Sigmoid colon (tissue), 7 donors: Measurements from ENCODE around the gene SLC49A4. TPM values are rescaled to one million over a fixed set of nuclear protein-coding genes. Genes with fewer than 3 reads are reported as not detected.

ENCODE experiments used
- DNase-seq: peaks from one replicate; pipeline ENCODE4 v3.0.0-alpha.2; 2019
- H3K27ac ChIP-seq, 4 donors: fragments of 200-600 bp; sonication (generic); one replicate each; pipeline ENCODE4 v1.5.1; 2016 to 2019; ENCODE audit warnings: mild to moderate bottlenecking in 1 of 4
- H3K27me3 ChIP-seq, 3 donors: fragments of 200-600 bp; sonication (generic); one replicate each; pipeline ENCODE4 v1.5.1; 2019; ENCODE audit warnings: mild to moderate bottlenecking in 1 of 3
- H3K36me3 ChIP-seq, 4 donors: fragments of 200-600 bp; sonication (generic); one replicate each; pipeline ENCODE4 v1.5.1; 2016 to 2019
- H3K4me1 ChIP-seq, 4 donors: fragments of 200-600 bp; sonication (generic); one replicate each; pipeline ENCODE4 v1.5.1; 2017 to 2019
- H3K4me3 ChIP-seq, 4 donors: fragments of 200-600 bp; sonication (generic); one replicate each; pipeline ENCODE4 v1.5.1; 2017 to 2019; ENCODE audit warnings: mild to moderate bottlenecking in 2 of 4, moderate library complexity in 1 of 4
- H3K9me3 ChIP-seq, 4 donors: fragments of 200-600 bp in 3 of 4; sonication (generic) in 3 of 4; one replicate each; pipeline versions ENCODE4 v1.5.1 to v1.6.1; 2013 to 2019
- CTCF ChIP-seq, 4 experiments: fragments of 450-650 bp in 3 of 4; fragments of 200-600 bp in 1 of 4; IDR thresholded peaks; one replicate each; pipeline ENCODE4 v1.5.1; 2016 to 2019; ENCODE audit warnings: antibody characterized with exemption in 4 of 4, mild to moderate bottlenecking in 3 of 4, moderate library complexity in 2 of 4
- EP300 ChIP-seq, 4 donors: sonication (generic); formaldehyde crosslinking; IDR thresholded peaks; one replicate each; pipeline ENCODE4 v1.6.1; 2017; ENCODE audit warnings: antibody characterized with exemption in 4 of 4
- POLR2A ChIP-seq, 2 donors: fragments of 450-650 bp; IDR thresholded peaks; one replicate each; pipeline ENCODE4 v1.6.1; 2016; ENCODE audit warnings: antibody characterized with exemption in 2 of 2, mild to moderate bottlenecking in 2 of 2, moderate library complexity in 2 of 2
- POLR2AphosphoS5 ChIP-seq, 4 donors: sonication (generic); formaldehyde crosslinking; IDR thresholded peaks; one replicate each; pipeline ENCODE4 v1.6.1; 2017; ENCODE audit warnings: antibody characterized with exemption in 4 of 4
- WGBS, 2 donors: extraction: QIAGEN DNeasy Blood & Tissue Kit; methylation state at CpG; one replicate each; pipeline ENCODE4 v1.1.7; 2013; 5-methylcytosine and 5-hydroxymethylcytosine counted together
- intact Hi-C: fragments of 100-400 bp; cut with DNase I; formaldehyde crosslinking; loops from one replicate; pipeline ENCODE4 v1.15.1; 2023
- polyA plus RNA-seq, 3 donors: library from polyadenylated mRNA; stranded (reverse); fragments of 200-250 nt; gene quantifications; one replicate each; pipeline ENCODE4 v1.2.3, GENCODE V29; 2013
- total RNA-seq, 4 donors: library from RNA; depleted of rRNA; stranded (reverse); fragments of >200 nt; gene quantifications; one replicate each; pipeline ENCODE4 v1.1.0, GENCODE V29; 2016
- donor health status: healthy with polysubstance abuse.
- donor health status: Bipolar disorder and iron deficiency.
- donor health status: healthy.

Gene SLC49A4
- total and polyA plus RNA-seq, 7 donors = 3.0 to 20.6 (median 15.0) TPM

- no peaks in the 10 kb centered on the region for H3K9me3 ChIP-seq
- peaks cover 0 to 40% (median 3%) of the 10 kb centered on the region in 4 donors for H3K36me3 ChIP-seq
- H3K4me1 ChIP-seq = no peaks in the 10 kb centered on the region
- intact Hi-C loops = no loop called here
- H3K27me3 ChIP-seq = no peaks in the 10 kb centered on the region
- no peak for DNase-seq
- H3K4me3 ChIP-seq = no peak overlapping the region
- no peak overlapping the region for H3K27ac ChIP-seq
- no peak for TF ChIP-seq POLR2A (IDR thresholded peaks at IDR 0.05)
Measured at GRCh38 chr3:122868322-122868721, 73.5 kb downstream of the SLC49A4 start.

- H3K4me3 ChIP-seq = no peak overlapping the region
- WGBS, 2 donors = 91 to 95% methylated on average over 9 of the region's 9 CpGs
- no peak overlapping the region for H3K27ac ChIP-seq
- intact Hi-C loops = no loop called here
- H3K27me3 ChIP-seq = no peaks in the 10 kb centered on the region
- peaks cover 0 to 23% (median 3%) of the 10 kb centered on the region in 4 donors for H3K36me3 ChIP-seq
- TF ChIP-seq CTCF (IDR thresholded peaks at IDR 0.05) = no peak
- no peak for TF ChIP-seq POLR2AphosphoS5 (IDR thresholded peaks at IDR 0.05)
- no peak for TF ChIP-seq POLR2A (IDR thresholded peaks at IDR 0.05)
- TF ChIP-seq EP300 (IDR thresholded peaks at IDR 0.05) = no peak
- no peaks in the 10 kb centered on the region for H3K4me1 ChIP-seq
- no peaks in the 10 kb centered on the region for H3K9me3 ChIP-seq
- DNase-seq = no peak
Measured at GRCh38 chr3:122873741-122874515, 79.1 kb downstream of the SLC49A4 start.

- Histone ChIP-seq H3K27me3 (no peaks in the 10 kb centered on the region), H3K4me1 (no peaks in the 10 kb centered on the region), H3K36me3 (peaks cover 0 to 34% (median 3%) of the 10 kb centered on the region in 4 donors), H3K4me3 (no peak overlapping the region), H3K9me3 (no peaks in the 10 kb centered on the region), H3K27ac (no peak overlapping the region)
- intact Hi-C loops = no loop called here
- DNase-seq = no peak
- TF ChIP-seq POLR2AphosphoS5 (IDR thresholded peaks at IDR 0.05) (no peak), CTCF (IDR thresholded peaks at IDR 0.05) (no peak), POLR2A (IDR thresholded peaks at IDR 0.05) (no peak), EP300 (IDR thresholded peaks at IDR 0.05) (no peak)
Measured at GRCh38 chr3:122875547-122876127, 80.8 kb downstream of the SLC49A4 start.

GRCh38 chr3:122880173-122880572, 85.3 kb downstream of the SLC49A4 start:
- peaks cover 0 to 15% (median 2%) of the 10 kb centered on the region in 4 donors for H3K36me3 ChIP-seq

More at GRCh38 chr3:122880173-122880572, 85.3 kb downstream of the SLC49A4 start:
- Histone ChIP-seq H3K4me1 (no peaks in the 10 kb centered on the region), H3K9me3 (no peaks in the 10 kb centered on the region), H3K27me3 (no peaks in the 10 kb centered on the region), H3K27ac (no peak overlapping the region), H3K4me3 (no peak overlapping the region)
- no peak for TF ChIP-seq POLR2A (IDR thresholded peaks at IDR 0.05)
- no peak for TF ChIP-seq POLR2AphosphoS5 (IDR thresholded peaks at IDR 0.05)
- no peak for TF ChIP-seq CTCF (IDR thresholded peaks at IDR 0.05)
- TF ChIP-seq EP300 (IDR thresholded peaks at IDR 0.05) = no peak
- 72 to 85% methylated on average over 4 of the region's 4 CpGs for WGBS, 2 donors
- intact Hi-C loops = no loop called here
- no peak for DNase-seq
